ENCODE measurements around the gene ZNF775. TPM values are rescaled to one million over a fixed set of nuclear protein-coding genes. Genes with fewer than 3 reads are reported as not detected.

ZNF775 gene
- total and polyA plus RNA-seq, 9 donors, result 5.4 to 8.0 (median 6.2) TPM

- peaks cover 2% of the 10 kb centered on the region for H3K4me1 ChIP-seq (ENCODE audit: control insufficient read depth, insufficient read depth, low read length)
- no peaks in the 10 kb centered on the region for H3K36me3 ChIP-seq (ENCODE audit: control insufficient read depth, insufficient read depth, low read length)
- no peak overlapping the region for H3K27ac ChIP-seq (ENCODE audit: low read length)
- no peaks in the 10 kb centered on the region for H3K27me3 ChIP-seq (ENCODE audit: control insufficient read depth, insufficient read depth, low read length)
- WGBS (ENCODE audit: insufficient coverage), result no CpG with 5 or more reads among the region's 2 CpGs
- no peak overlapping the region for H3K4me3 ChIP-seq (ENCODE audit: low read length)
- peaks cover 6% of the 10 kb centered on the region for H3K9me3 ChIP-seq (replicated peaks; ENCODE audit: control insufficient read depth, low read depth, low read length)
- no peak for DNase-seq
Observed at GRCh38 chr7:150439967-150440366, 60.8 kb downstream of the ZNF775 start.

DNA sequence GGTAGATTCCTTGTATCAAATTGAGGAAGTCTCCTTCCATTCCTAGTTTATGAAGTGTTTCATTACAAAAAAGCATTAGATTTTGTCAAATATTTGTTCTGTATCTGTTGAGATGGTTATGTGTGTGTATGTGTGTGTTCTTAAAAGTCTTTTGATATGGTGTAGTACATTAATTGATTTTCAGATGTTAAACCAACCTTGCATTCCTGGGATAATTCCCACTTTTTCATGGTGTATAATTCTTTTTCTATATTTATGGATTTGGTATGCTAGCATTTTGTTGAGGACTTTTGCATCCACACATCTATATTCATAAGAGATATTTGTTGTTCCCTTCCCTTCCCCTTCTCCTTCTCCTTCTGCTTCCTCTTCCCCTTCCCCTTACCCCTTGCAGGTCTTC, 62.4 kb downstream of the ZNF775 start:
- H3K27ac ChIP-seq (ENCODE audit: low read length), result no peak overlapping the region
- H3K36me3 ChIP-seq (ENCODE audit: control insufficient read depth, insufficient read depth, low read length), result no peaks in the 10 kb centered on the region
- peaks cover 2% of the 10 kb centered on the region for H3K4me1 ChIP-seq (ENCODE audit: control insufficient read depth, insufficient read depth, low read length)
- DNase-seq, result no peak
- H3K4me3 ChIP-seq (ENCODE audit: low read length), result no peak overlapping the region
- peaks cover 6% of the 10 kb centered on the region for H3K9me3 ChIP-seq (replicated peaks; ENCODE audit: control insufficient read depth, low read depth, low read length)
- H3K27me3 ChIP-seq (ENCODE audit: control insufficient read depth, insufficient read depth, low read length), result no peaks in the 10 kb centered on the region

DNA sequence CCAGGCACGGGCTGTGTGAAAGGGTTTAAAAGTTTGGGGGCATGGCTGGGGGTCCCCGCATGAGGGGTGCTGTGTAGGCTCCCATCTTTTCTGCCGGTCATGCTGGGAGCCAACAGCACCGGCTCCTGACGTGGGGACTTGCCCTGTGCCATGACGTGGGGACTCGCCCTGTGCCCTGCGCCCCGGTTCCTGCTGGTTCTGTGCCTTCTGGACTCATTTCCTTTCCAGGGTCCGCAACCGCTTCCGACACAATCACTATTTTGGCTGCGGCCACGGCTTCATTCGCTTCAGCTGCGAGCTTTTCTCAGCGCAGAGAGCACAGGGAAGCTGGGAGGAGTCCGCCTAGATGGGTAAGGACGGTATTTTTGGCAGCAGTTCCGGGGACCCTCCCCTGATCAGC, 63.7 kb downstream of the ZNF775 start:
- WGBS (ENCODE audit: insufficient coverage), result 94% methylated on average over 20 of the region's 20 CpGs
- peaks cover 2% of the 10 kb centered on the region for H3K4me1 ChIP-seq (ENCODE audit: control insufficient read depth, insufficient read depth, low read length)
- H3K36me3 ChIP-seq (ENCODE audit: control insufficient read depth, insufficient read depth, low read length), result no peaks in the 10 kb centered on the region
- H3K27ac ChIP-seq (ENCODE audit: low read length), result no peak overlapping the region
- no peak for DNase-seq
- H3K4me3 ChIP-seq (ENCODE audit: low read length), result no peak overlapping the region
- peaks cover 6% of the 10 kb centered on the region for H3K9me3 ChIP-seq (replicated peaks; ENCODE audit: control insufficient read depth, low read depth, low read length)
- no peaks in the 10 kb centered on the region for H3K27me3 ChIP-seq (ENCODE audit: control insufficient read depth, insufficient read depth, low read length)

DNA sequence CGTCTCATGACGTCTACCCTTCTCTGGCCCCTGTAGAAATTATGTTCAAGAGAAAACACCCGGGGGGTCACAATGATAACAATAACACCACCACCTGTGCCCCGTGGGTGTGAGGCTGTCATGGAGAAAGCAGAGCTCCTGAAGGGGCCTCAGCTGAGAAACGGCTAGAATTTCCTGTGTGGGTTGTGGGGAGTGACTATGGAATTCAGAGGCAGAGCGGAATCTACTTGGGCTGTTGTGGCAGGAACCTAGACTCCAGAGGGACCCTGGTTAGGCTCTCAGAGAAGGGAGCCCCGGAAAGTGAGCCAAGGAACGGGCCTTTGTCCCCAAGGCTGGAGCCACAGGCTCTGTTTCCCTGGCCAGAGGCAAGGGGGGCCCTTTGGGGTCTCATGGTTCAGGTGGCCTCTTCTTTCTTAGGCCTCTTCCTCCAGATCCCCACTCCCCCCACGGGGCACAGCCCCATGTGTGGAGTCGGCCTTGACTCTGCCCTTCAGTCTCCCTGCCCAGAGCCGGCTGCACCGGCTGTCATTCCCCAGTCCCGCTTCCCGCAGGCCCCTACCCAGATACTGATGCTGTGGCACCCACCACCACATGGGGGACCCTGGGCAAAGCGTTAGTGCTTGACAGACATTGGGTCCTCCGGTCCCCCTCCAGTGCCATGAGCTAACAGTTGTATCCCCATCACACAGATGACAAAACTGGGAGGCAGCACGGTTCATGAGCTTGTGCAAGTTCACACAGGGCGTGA, 64.8 kb downstream of the ZNF775 start:
- H3K27ac ChIP-seq (ENCODE audit: low read length), result no peak overlapping the region
- peaks cover 4% of the 10 kb centered on the region for H3K4me1 ChIP-seq (ENCODE audit: control insufficient read depth, insufficient read depth, low read length)
- no peaks in the 10 kb centered on the region for H3K36me3 ChIP-seq (ENCODE audit: control insufficient read depth, insufficient read depth, low read length)
- H3K4me3 ChIP-seq (ENCODE audit: low read length), result no peak overlapping the region
- H3K27me3 ChIP-seq (ENCODE audit: control insufficient read depth, insufficient read depth, low read length), result no peaks in the 10 kb centered on the region
- 77% methylated on average over 10 of the region's 18 CpGs for WGBS (ENCODE audit: insufficient coverage)
- H3K9me3 ChIP-seq (replicated peaks; ENCODE audit: control insufficient read depth, low read depth, low read length), result peaks cover 6% of the 10 kb centered on the region
- DNase-seq, result no peak

GRCh38 chr7:150444674-150445365, 65.7 kb downstream of the ZNF775 start:
- Histone ChIP-seq H3K27me3 (ENCODE audit: control insufficient read depth, insufficient read depth, low read length) (peaks cover 4% of the 10 kb centered on the region), H3K27ac (ENCODE audit: low read length) (no peak overlapping the region), H3K4me3 (ENCODE audit: low read length) (no peak overlapping the region), H3K4me1 (ENCODE audit: control insufficient read depth, insufficient read depth, low read length) (peaks cover 12% of the 10 kb centered on the region), H3K9me3 (replicated peaks; ENCODE audit: control insufficient read depth, low read depth, low read length) (peaks cover 6% of the 10 kb centered on the region), H3K36me3 (ENCODE audit: control insufficient read depth, insufficient read depth, low read length) (no peaks in the 10 kb centered on the region)
- DNase-seq, result no peak
- WGBS (ENCODE audit: insufficient coverage), result 63% methylated on average over 6 of the region's 7 CpGs

DNA sequence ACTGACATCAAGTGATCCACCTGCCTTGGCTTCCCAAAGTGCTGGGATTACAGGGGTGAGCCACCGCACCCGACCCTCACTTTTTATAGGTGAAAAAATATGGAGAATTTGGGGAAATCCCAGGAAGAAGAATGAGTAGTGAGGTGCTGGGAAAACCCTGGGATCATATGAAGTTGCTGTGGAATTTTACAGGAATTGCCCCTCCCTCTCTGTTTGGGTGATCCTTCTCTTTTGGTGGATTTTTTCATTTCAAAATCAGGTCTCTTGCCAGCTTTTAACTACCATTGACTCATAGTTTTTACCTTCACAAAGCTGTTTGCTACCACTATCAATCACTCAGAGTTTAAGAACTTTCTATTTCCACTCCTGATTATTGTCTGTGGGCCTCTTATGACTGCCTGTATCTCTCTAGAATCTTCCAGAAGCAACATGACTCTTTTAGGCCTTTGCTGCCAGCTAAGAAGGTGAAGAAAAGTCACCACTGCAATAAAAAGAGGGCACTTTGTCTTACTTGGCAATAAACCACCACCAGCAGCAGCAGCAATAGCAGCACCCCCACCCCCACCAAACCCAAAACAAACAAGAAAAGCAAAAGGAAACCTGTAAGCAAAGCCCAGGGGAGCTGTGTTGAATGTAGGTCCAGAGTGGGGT, 67.3 kb downstream of the ZNF775 start:
- Histone ChIP-seq H3K27ac (ENCODE audit: low read length) (no peak overlapping the region), H3K4me3 (ENCODE audit: low read length) (no peak overlapping the region), H3K9me3 (replicated peaks; ENCODE audit: control insufficient read depth, low read depth, low read length) (peaks cover 6% of the 10 kb centered on the region), H3K4me1 (ENCODE audit: control insufficient read depth, insufficient read depth, low read length) (peaks cover 12% of the 10 kb centered on the region), H3K36me3 (ENCODE audit: control insufficient read depth, insufficient read depth, low read length) (no peaks in the 10 kb centered on the region), H3K27me3 (ENCODE audit: control insufficient read depth, insufficient read depth, low read length) (peaks cover 9% of the 10 kb centered on the region)
- no peak for DNase-seq
- 92% methylated on average over 2 of the region's 2 CpGs for WGBS (ENCODE audit: insufficient coverage)

Other genes with a start within 250 kb of the ZNF775 start
- 3.6 TPM for gene LRRC61, start 56.0 kb upstream of the ZNF775 start, total RNA-seq
- 10 to 100 TPM in 1 of 8 donors, 1 to 10 TPM in 7; 4.7 to 11.9 (median 7.9) TPM for gene LRRC61, start 56.0 kb upstream of the ZNF775 start, polyA plus RNA-seq (ENCODE audit: insufficient read depth in 1 of 8, insufficient read length in 8 of 8, low replicate concordance in 1 of 8)
- gene ACTR3C, start 55.8 kb upstream of the ZNF775 start, total RNA-seq, result 1.9 TPM
- gene ACTR3C, start 55.8 kb upstream of the ZNF775 start, polyA plus RNA-seq (ENCODE audit: insufficient read depth in 1 of 8, insufficient read length in 8 of 8, low replicate concordance in 1 of 8), result 1 to 10 TPM in 5 of 8 donors, under 1 TPM in 3; 0.36 to 2.4 (median 1.3) TPM
- gene RARRES2, start 37.7 kb upstream of the ZNF775 start, total RNA-seq, result 43.4 TPM
- gene RARRES2, start 37.7 kb upstream of the ZNF775 start, polyA plus RNA-seq (ENCODE audit: insufficient read depth in 1 of 8, insufficient read length in 8 of 8, low replicate concordance in 1 of 8), result 10 to 100 TPM; 40.2 to 85.1 (median 57.6) TPM
- gene REPIN1, start 10.5 kb upstream of the ZNF775 start, total RNA-seq, result 39.5 TPM
- 10 to 100 TPM; 61.0 to 88.6 (median 76.9) TPM for gene REPIN1, start 10.5 kb upstream of the ZNF775 start, polyA plus RNA-seq (ENCODE audit: insufficient read depth in 1 of 8, insufficient read length in 8 of 8, low replicate concordance in 1 of 8)
- gene GIMAP8, start 71.3 kb downstream of the ZNF775 start, total RNA-seq, result 4.9 TPM
- gene GIMAP8, start 71.3 kb downstream of the ZNF775 start, polyA plus RNA-seq (ENCODE audit: insufficient read depth in 1 of 8, insufficient read length in 8 of 8, low replicate concordance in 1 of 8), result 1 to 10 TPM; 6.4 to 7.9 (median 7.1) TPM
- gene GIMAP7, start 135.5 kb downstream of the ZNF775 start, total RNA-seq, result 5.9 TPM
- 10 to 100 TPM in 7 of 8 donors, 1 to 10 TPM in 1; 9.0 to 12.8 (median 11.1) TPM for gene GIMAP7, start 135.5 kb downstream of the ZNF775 start, polyA plus RNA-seq (ENCODE audit: insufficient read depth in 1 of 8, insufficient read length in 8 of 8, low replicate concordance in 1 of 8)
- 23.4 TPM for gene GIMAP4, start 188.1 kb downstream of the ZNF775 start, total RNA-seq
- gene GIMAP4, start 188.1 kb downstream of the ZNF775 start, polyA plus RNA-seq (ENCODE audit: insufficient read depth in 1 of 8, insufficient read length in 8 of 8, low replicate concordance in 1 of 8), result 10 to 100 TPM; 17.7 to 26.9 (median 20.6) TPM

Data from muscle of leg (tissue), 11 donors.